HS-5 (cell line): ENCODE results near the gene ZCCHC2.

ENCODE experiments used
- DNase-seq: peaks from one replicate; pipeline ENCODE4 v3.0.0-alpha.2; 2012; ENCODE audit warnings: low read depth

The ZCCHC2 gene

GRCh38 chr18:62510789-62511188, 12.0 kb upstream of the ZCCHC2 start:
- no peak for DNase-seq

DNA sequence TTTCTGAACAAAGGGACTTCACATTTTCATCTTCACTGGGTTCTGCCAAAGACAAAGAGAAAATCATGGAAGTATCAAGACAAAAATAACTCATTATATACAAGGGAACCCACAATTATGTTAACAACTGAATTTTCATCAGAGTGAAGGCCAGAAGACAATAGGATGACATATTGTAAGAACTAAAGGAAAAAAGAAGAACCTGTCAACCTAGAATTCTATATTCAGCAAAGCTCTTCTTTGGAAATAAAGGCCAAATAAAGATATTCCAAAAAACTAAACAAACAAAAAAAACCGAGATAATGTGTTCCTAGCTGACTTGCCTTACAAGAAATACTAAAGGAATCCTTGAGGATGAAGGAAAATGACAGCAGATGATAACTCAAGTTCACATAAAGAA, 10.3 kb upstream of the ZCCHC2 start:
- no peak for DNase-seq

DNA sequence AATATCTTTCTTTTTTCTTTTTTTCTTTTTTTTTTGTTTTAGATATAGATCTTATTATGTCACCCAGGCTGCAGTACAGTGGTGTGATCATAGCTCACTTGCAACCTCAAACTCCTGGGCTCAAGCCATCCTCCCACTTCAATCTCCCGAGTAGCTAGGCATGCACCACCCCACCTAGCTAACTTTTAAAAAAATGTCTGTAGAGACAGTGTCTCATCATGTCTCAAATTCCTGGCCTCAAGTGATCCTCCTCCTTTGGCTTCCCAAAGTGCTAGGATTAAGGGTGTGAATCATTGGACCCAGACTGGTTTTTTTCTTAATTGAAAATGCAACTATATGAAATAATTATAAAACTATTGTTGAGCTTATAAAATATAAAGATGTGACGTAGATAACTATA, 9.8 kb upstream of the ZCCHC2 start:
- DNase-seq: no peak

DNA sequence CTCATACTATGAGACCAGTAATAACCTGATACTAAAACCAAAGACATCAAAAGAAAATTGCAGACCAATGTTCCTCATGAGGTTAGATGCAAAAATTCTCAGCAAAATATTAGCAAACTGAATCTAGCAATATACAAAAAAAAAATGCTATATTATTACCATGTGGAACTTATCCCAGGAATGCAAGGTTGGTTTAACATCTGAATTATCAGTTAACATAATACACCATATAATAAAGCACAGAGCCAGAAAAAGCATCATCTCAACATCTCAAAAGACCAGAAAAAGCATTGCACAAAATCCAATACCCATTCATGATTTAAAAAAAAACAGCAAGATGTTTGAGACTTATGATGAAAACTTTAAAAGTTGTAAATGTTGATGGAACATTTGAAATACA, 8.3 kb upstream of the ZCCHC2 start:
- DNase-seq: no peak

- no peak for DNase-seq
Measured at GRCh38 chr18:62516242-62516641, 6.6 kb upstream of the ZCCHC2 start.

GRCh38 chr18:62518460-62519375, 4.1 kb upstream of the ZCCHC2 start:
- no peak for DNase-seq

GRCh38 chr18:62519684-62520083, 3.1 kb upstream of the ZCCHC2 start:
- DNase-seq: no peak

GRCh38 chr18:62521082-62521481, 1.7 kb upstream of the ZCCHC2 start:
- DNase-seq: no peak

GRCh38 chr18:62521593-62521992, 1.2 kb upstream of the ZCCHC2 start:
- DNase-seq: no peak

GRCh38 chr18:62522178-62522503, 684 bp upstream of the ZCCHC2 start:
- DNase-seq: no peak

- DNase-seq: no peak
Measured at GRCh38 chr18:62523255-62523588, 397 bp downstream of the ZCCHC2 start.

DNA sequence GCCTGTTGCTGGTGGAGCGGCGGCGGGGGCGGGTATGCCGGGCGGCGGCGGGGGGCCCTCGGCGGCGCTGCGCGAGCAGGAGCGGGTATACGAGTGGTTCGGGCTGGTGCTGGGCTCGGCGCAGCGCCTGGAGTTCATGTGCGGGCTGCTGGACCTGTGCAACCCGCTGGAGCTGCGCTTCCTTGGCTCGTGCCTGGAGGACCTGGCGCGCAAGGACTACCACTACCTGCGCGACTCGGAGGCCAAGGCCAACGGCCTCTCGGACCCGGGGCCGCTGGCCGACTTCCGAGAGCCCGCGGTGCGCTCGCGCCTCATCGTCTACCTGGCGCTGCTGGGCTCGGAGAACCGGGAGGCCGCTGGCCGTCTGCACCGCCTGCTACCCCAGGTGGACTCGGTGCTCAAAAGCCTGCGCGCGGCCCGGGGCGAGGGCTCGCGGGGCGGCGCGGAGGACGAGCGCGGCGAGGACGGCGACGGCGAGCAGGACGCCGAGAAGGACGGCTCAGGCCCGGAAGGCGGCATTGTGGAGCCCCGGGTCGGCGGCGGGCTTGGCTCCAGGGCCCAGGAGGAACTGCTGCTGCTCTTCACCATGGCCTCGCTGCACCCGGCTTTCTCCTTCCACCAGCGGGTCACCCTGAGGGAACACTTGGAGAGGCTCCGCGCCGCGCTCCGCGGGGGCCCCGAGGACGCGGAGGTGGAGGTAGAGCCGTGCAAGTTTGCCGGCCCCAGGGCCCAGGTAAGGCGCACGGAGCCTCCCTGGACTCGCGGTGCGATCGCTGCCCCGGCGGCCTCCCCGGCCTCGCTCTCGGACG, 1.0 kb downstream of the ZCCHC2 start:
- no peak for DNase-seq

GRCh38 chr18:62524440-62525200, 1.8 kb downstream of the ZCCHC2 start:
- DNase-seq: no peak

DNA sequence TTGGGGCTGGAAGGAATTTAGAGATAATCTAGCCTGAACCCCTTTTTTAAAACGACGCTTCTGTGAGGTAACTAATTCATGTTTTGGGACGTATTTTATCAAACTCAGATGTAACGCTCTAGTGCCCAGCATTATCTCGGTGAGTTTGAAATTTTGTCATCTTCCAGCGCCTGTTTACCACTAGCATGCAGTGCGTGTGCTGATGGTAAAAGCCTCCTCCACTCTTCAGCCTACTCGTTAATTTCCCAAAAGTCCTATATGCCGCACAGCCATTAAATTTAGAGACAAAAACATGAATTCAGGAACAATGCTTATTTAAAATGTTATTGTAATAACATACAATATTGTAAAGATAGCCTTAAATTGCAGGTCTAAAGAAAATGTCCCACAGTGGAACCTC, 2.8 kb downstream of the ZCCHC2 start:
- DNase-seq: no peak

DNA sequence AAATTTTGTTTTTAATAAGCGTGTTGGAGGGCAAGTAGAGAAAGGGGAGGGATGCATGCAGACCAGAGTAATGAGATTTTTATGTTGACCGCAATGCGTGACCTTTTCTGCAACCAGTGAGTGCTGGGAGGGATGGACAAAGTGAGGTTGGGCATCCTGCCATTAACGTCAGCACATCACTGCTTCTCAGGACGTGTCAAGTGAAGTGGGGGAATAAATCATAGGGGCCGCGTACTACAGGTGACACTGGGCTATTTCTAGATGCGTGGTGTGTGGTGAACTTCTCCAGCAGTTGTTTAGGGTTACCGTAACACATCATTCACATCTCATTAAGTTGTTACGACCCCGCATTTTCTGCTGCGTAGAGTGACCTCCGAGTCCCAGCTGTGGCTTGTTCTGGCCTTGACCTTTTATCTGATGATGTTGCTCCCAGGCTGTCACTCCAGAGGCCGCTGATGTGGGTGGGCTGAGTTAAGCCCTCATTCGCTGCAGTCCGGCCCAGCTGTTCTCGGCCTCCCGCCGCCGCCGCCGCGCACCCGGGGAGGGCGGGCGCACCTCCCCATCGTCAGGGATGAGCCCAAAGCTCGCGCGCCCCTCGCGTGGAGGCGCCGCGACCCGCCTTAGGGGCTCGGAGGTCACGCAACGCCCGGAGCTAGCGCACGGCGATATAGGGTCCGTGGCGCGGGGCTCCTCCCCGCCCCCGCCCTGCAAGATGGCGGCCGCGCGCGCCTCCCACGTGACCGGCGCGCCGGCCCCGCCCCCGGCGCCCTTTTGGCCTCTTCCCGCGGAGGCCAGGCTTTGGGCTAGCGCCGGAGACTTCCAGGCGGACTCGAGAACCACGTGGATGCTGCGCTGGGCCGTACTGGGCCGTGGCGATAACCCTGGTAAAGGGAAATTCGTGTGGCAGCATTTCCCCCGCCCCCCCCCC, 3.5 kb downstream of the ZCCHC2 start:
- DNase-seq: no peak

GRCh38 chr18:62529597-62529996, 6.8 kb downstream of the ZCCHC2 start:
- DNase-seq: no peak

GRCh38 chr18:62531078-62531477, 8.3 kb downstream of the ZCCHC2 start:
- no peak for DNase-seq

- DNase-seq: no peak
Measured at GRCh38 chr18:62531931-62532330, 9.1 kb downstream of the ZCCHC2 start.

- no peak for DNase-seq
Measured at GRCh38 chr18:62536005-62536404, 13.2 kb downstream of the ZCCHC2 start.

GRCh38 chr18:62537042-62537894, 14.4 kb downstream of the ZCCHC2 start:
- no peak for DNase-seq

- no peak for DNase-seq
Measured at GRCh38 chr18:62537946-62538345, 15.1 kb downstream of the ZCCHC2 start.
